ENCODE measurements around the gene GRIK1.
A peak's percentile ranks its signal among the peaks of the same experiment; 100 is the strongest.

The GRIK1 gene

DNA sequence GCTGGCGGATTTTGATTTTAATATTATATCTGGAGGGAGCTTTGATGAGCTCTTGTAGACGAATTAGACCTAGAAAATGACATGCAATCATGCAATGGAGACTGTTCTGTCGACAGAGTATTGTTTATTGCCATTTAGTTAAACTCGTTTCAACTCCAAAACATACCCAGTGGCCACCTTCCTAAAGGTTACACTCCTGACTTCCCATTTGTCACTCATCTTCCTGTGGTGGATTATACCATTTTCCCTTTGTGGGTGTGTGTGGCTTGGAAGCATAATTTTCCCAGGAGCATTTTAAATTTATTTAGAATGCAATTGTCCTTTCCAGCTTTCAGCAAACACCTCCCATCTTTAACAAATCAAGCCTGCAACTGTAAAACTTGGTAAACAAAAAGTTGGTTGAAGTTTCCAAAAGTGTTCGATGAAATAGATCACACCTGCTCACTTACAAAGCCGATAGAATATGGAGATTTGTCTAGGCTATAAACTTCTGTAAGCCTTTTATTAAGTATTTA, 266.6 kb downstream of the GRIK1 start:
- Mint-ChIP-seq H3K4me1 (no peaks in the 10 kb centered on the region), H3K36me3 (no peaks in the 10 kb centered on the region), H3K9me3 (no peaks in the 10 kb centered on the region), H3K4me3 (no peak overlapping the region), H3K27ac (no peak overlapping the region)
- DNase-seq (ENCODE audit: low spot score in 2 of 2) = no peak
- no peak for ATAC-seq

- no peak overlapping the region for H3K27ac Mint-ChIP-seq
- ATAC-seq = no peak
- DNase-seq (ENCODE audit: low spot score in 2 of 2) = no peak
- no peaks in the 10 kb centered on the region for H3K36me3 Mint-ChIP-seq
- H3K4me3 Mint-ChIP-seq = no peak overlapping the region
- H3K9me3 Mint-ChIP-seq = no peaks in the 10 kb centered on the region
- no peaks in the 10 kb centered on the region for H3K4me1 Mint-ChIP-seq
Observed at GRCh38 chr21:29671728-29672127, 268.1 kb downstream of the GRIK1 start.

DNA sequence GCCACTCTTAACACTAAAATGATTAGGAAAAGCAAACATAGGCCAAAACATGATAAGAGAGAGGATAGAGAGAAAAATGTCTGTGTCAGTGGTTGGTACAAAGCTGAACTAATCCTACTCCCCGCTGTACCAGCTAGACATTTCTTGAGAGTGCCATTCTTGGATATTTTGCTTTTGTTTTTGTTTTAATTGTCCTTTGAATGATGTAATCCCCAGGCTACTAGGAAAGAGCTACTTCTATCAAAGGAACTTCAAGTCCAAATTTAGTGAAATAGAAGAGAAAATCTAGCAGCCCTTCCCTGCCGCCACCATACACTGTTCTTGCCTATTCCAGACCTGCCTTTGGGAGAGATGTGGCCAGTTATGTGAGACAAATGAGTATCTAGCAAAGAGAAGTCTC, 269.6 kb downstream of the GRIK1 start:
- no peak for DNase-seq (ENCODE audit: low spot score in 2 of 2)
- H3K4me1 Mint-ChIP-seq = no peaks in the 10 kb centered on the region
- H3K27ac Mint-ChIP-seq = no peak overlapping the region
- no peak overlapping the region for H3K4me3 Mint-ChIP-seq
- no peak for ATAC-seq
- H3K9me3 Mint-ChIP-seq = no peaks in the 10 kb centered on the region
- H3K36me3 Mint-ChIP-seq = no peaks in the 10 kb centered on the region

DNA sequence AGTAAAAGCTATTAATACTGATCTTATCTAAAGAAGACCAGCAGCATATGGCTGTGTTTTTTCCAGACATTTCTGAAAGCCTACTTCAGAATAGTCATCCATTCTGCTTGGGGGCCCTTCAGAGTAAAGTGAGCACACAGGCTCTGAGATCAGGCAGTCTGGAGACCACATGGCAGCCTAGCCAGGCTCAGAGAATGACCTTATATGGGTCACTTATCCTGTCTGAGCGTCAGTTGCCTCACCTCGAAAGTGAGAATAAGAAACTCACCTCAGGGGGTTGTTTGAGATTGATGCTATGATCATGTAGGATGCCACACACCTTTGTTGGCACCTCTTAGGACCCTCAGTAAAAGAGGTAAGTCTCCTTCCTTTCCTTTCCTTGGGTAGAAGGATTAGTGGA, 270.4 kb downstream of the GRIK1 start:
- H3K27ac Mint-ChIP-seq = no peak overlapping the region
- ATAC-seq (peak; percentile 45), DNase-seq (ENCODE audit: low spot score in 2 of 2) (no peak)
- no peaks in the 10 kb centered on the region for H3K4me1 Mint-ChIP-seq
- H3K4me3 Mint-ChIP-seq = no peak overlapping the region
- no peaks in the 10 kb centered on the region for H3K9me3 Mint-ChIP-seq
- H3K36me3 Mint-ChIP-seq = no peaks in the 10 kb centered on the region

- H3K4me1 Mint-ChIP-seq = no peaks in the 10 kb centered on the region
- no peak overlapping the region for H3K27ac Mint-ChIP-seq
- H3K36me3 Mint-ChIP-seq = no peaks in the 10 kb centered on the region
- H3K9me3 Mint-ChIP-seq = peaks cover 3% of the 10 kb centered on the region
- ATAC-seq (no peak), DNase-seq (ENCODE audit: low spot score in 2 of 2) (no peak)
- H3K4me3 Mint-ChIP-seq = no peak overlapping the region
Observed at GRCh38 chr21:29667651-29668050, 272.1 kb downstream of the GRIK1 start.

DNA sequence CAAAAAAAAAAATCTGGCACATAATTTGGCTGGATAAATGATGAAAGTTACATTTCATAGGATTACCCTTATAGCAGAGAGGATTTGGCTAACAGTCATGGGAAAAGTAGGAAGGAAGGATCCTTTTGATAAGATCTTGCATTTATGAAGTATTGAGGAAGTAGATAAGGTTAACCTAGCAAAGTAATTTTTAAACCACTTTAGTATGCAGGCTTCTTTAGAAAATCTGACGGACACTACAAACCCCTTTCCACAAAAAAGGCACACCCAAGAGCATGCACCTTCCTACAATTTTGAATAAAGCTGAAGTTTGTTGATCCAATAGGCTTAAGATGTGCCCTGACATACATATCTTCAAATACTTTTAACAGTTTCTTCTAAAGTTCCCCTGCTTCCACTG, 275.2 kb downstream of the GRIK1 start:
- Mint-ChIP-seq H3K4me1 (no peaks in the 10 kb centered on the region), H3K4me3 (no peak overlapping the region), H3K9me3 (peaks cover 11% of the 10 kb centered on the region), H3K27ac (no peak overlapping the region), H3K36me3 (no peaks in the 10 kb centered on the region)
- ATAC-seq (no peak), DNase-seq (ENCODE audit: low spot score in 2 of 2) (no peak)

DNA sequence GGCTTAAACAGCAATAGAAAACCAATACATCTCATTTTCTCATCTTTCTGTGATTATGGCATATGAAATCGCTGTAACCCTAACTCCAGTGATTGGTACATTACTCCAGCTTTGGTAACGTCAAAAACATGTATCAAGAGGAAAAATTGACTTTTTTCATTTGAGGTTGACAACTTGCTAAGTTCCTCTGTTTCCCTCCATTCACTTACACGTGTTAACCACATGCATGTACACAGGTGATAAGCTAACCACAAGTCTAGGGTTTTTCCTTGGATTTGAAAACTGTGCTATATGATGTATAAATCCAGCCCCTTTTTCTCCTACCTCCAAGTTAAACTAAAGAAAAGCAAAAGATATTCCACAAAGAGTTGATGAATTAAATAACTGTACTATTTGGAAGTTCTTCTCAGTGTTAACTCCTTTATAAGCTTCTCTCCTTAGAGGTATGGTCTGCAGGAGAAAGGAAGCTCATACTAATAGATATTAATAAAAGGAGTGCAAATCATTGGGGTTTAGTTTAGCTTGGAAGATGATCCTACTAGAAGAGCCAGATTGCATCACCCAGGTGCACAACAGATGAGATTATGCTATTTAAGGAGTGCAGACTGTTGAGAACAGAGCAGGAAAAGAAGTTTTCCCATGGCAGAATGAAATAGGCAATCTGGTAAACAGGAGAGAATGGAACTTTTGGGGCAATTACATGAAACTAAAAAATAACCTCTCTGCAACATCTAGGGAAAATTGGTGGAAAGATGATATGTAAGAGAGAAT, 277.9 kb downstream of the GRIK1 start:
- Mint-ChIP-seq H3K36me3 (no peaks in the 10 kb centered on the region), H3K9me3 (peaks cover 11% of the 10 kb centered on the region), H3K4me3 (no peak overlapping the region), H3K4me1 (peaks cover 2% of the 10 kb centered on the region), H3K27ac (no peak overlapping the region)
- ATAC-seq = no peak
- no peak for DNase-seq (ENCODE audit: low spot score in 2 of 2)

DNA sequence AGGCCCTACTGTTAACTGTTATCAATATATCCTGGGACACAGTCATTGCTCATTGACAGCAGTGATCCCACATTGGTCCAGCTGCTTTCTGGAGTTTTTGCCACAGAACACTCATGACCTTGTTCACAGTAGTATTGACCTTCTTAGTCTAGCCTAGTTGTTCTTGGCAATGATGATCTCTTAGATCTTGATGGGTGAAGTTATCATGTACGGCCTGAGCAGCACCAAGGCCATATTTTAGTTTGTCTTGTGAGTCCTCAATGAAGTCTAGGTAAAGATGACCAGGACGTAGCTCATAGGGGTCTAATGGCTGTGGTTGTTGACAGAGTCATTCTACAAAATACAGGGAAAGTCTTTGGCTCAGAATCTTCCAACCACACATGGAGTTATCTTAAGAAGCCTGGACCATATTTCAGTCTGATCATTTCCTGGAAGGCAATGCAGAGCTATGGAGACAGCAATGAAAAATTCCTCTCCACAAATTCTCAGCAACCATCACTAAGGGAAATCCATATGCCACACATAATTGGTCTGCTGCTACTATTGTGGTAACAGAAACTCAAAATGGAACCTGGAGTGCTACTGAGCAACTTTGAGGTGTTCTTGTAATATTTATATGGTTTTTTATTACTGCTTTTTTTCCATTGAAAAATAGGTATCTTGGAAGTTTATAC, 279.6 kb downstream of the GRIK1 start:
- no peaks in the 10 kb centered on the region for H3K36me3 Mint-ChIP-seq
- no peak overlapping the region for H3K4me3 Mint-ChIP-seq
- no peak for ATAC-seq
- peaks cover 8% of the 10 kb centered on the region for H3K4me1 Mint-ChIP-seq
- DNase-seq (ENCODE audit: low spot score in 2 of 2) = no peak
- H3K27ac Mint-ChIP-seq = no peak overlapping the region
- peaks cover 15% of the 10 kb centered on the region for H3K9me3 Mint-ChIP-seq

DNA sequence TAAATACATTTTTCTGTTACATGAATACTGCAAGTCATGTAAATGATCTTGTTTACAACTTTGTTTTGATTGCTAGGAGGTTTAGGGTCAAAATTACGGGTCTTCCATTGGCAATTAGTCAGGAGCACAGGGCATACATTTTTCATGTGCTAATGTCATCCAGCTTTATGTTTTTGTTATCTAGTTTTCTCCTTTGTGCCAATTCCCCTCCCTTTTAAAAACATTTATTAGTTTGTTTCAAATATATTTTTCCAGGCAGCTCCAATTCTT, 280.9 kb downstream of the GRIK1 start:
- peaks cover 8% of the 10 kb centered on the region for H3K4me1 Mint-ChIP-seq
- ATAC-seq (no peak), DNase-seq (ENCODE audit: low spot score in 2 of 2) (no peak)
- H3K9me3 Mint-ChIP-seq = peaks cover 19% of the 10 kb centered on the region
- H3K36me3 Mint-ChIP-seq = no peaks in the 10 kb centered on the region
- no peak overlapping the region for H3K4me3 Mint-ChIP-seq
- H3K27ac Mint-ChIP-seq = no peak overlapping the region

DNA sequence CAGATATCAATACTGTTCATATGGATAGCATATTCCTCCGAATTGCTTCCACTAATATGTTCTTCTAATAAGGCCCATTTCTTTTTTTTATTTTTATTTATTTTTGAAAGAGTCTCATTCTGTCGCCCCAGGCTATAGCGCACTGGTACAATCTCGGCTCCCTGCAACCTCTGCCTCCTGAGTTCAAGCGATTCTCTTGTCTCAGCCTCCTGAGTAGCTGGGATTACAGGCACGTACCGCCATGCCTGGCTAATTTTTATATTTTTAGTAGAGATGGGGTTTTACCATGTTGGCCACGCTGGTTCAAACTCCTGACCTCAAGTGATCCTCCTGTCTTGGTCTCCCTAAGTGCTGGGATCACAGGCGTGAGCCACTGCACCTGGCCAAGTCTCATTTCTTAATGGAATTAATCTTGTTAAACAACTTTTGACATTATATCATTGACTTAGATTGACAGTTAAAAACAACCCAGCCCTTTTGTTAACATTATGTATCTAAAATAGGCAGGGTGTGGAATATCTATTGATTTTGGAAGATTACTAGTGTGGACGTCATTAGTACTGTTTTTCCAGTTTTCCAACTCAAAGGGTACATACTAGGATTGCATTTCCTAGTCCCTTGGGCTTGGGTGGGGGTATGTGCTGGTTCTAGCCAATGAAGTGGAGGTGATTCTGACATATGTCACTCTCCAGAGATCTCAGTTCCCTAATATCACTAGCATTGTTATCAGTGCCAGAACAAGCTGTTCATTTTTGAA, 281.4 kb downstream of the GRIK1 start:
- H3K4me3 Mint-ChIP-seq = no peak overlapping the region
- ATAC-seq = no peak
- H3K4me1 Mint-ChIP-seq = peaks cover 8% of the 10 kb centered on the region
- DNase-seq (ENCODE audit: low spot score in 2 of 2) = no peak
- no peaks in the 10 kb centered on the region for H3K36me3 Mint-ChIP-seq
- H3K27ac Mint-ChIP-seq = no peak overlapping the region
- peaks cover 17% of the 10 kb centered on the region for H3K9me3 Mint-ChIP-seq

DNA sequence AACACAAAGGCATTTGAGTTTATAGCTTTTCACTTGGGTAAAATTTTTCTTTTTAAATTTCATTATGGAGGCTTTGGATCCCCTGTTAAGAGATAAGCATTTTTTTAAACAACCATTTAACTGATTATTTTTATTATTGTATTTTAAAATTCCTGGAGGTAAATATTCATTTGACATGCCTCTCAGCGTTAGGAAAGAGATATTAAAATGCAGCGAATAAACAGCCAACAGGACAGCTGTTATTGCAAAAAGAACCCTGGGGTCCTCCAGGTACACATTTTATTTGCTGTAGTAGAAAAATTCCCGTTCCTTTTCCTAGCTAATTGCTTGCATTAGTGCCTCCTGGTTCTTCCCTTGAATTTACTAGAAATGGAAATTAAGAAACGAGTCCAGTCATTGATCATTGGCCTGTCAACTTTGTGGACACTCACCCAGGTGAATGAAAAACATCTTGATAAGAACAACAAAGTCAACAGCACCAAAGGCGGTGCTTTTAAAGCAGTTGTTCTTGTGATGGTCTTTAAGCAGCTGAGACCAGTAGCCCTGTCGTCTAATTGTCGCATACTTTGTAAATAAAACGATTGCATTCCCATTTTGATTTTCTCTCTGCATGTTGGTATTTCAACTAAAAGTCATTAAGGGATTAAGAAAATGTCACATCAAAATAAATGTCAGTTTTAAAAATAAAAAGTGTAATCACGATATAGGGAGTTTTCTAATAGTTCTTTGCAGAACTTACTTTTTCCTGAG, 282.4 kb downstream of the GRIK1 start:
- H3K27ac Mint-ChIP-seq = no peak overlapping the region

DNA sequence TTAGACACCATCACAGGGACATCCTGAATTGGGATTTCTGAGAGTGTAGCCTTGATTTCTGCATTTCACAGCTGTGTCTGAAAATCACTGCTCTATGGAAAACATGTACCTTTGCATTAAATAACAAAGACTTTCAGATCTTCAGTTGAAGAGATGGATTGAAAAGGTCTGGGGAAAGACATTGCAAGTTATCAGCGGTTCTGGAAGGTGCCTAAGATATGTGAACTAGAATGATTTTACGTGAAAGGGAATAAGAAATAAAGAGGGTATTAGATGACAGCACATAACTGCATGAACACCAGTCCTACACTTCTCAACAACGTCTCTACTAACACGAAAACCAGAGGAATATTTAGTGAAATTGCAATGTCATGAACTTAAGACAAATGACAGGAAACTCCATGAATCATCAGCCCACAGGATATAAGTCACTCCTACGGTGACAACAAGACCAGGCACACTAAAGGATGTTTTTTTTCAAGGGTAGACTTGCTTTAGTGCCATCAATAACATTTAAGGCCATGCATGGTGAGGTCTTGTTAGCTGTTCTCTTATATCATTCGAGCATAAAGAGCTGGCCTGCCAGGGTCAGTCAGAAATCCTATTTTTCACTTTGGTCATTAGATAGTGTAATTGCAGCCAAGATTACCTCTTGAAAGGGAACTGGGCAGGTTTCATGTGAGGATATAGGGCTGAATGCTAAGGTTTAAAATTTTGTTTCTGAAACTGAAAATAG, 283.1 kb downstream of the GRIK1 start:
- Mint-ChIP-seq H3K4me1 (peaks cover 8% of the 10 kb centered on the region), H3K4me3 (peak overlapping the region; percentile 15), H3K27ac (no peak overlapping the region), H3K36me3 (no peaks in the 10 kb centered on the region), H3K9me3 (peaks cover 13% of the 10 kb centered on the region)
- ATAC-seq = peak; percentile 95
- DNase-seq (ENCODE audit: low spot score in 2 of 2) = no peak

More for the DNA sequence above, 282.4 kb downstream of the GRIK1 start:
- peak overlapping the region; percentile 15 for H3K4me3 Mint-ChIP-seq
- ATAC-seq = no peak
- peaks cover 8% of the 10 kb centered on the region for H3K4me1 Mint-ChIP-seq
- peaks cover 17% of the 10 kb centered on the region for H3K9me3 Mint-ChIP-seq
- DNase-seq (ENCODE audit: low spot score in 2 of 2) = no peak
- H3K36me3 Mint-ChIP-seq = no peaks in the 10 kb centered on the region

GRCh38 chr21:29655577-29655976, 284.2 kb downstream of the GRIK1 start:
- peaks cover 8% of the 10 kb centered on the region for H3K4me1 Mint-ChIP-seq
- no peaks in the 10 kb centered on the region for H3K36me3 Mint-ChIP-seq
- H3K9me3 Mint-ChIP-seq = peaks cover 13% of the 10 kb centered on the region
- ATAC-seq = no peak
- no peak for DNase-seq (ENCODE audit: low spot score in 2 of 2)
- H3K4me3 Mint-ChIP-seq = no peak overlapping the region
- H3K27ac Mint-ChIP-seq = no peak overlapping the region

- H3K36me3 Mint-ChIP-seq = no peaks in the 10 kb centered on the region
- H3K4me3 Mint-ChIP-seq = no peak overlapping the region
- H3K4me1 Mint-ChIP-seq = peaks cover 8% of the 10 kb centered on the region
- H3K27ac Mint-ChIP-seq = no peak overlapping the region
- no peak for ATAC-seq
- DNase-seq (ENCODE audit: low spot score in 2 of 2) = no peak
- peaks cover 12% of the 10 kb centered on the region for H3K9me3 Mint-ChIP-seq
Observed at GRCh38 chr21:29654855-29655254, 284.9 kb downstream of the GRIK1 start.

DNA sequence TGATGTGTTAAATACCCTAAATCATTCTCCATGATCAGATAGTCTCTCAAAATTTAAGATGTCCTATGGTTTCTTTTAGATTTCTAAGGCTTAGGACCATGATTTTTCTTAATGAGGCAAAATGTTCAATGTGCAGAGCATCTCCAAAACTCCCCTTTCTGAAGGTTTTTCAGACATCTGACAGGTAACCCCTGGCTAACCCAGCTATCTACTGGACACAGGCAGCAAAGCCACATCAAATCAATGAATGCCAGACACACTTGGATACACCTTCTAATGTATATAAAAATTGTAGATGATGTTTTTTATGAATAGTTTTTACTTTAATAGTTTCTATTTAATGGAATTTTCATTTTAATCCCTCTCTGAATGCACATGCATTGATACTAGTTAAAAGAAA, 285.6 kb downstream of the GRIK1 start:
- DNase-seq (ENCODE audit: low spot score in 2 of 2) (no peak), ATAC-seq (no peak)
- Mint-ChIP-seq H3K4me1 (peaks cover 8% of the 10 kb centered on the region), H3K9me3 (peaks cover 15% of the 10 kb centered on the region), H3K4me3 (no peak overlapping the region), H3K27ac (no peak overlapping the region), H3K36me3 (no peaks in the 10 kb centered on the region)
